GM06990 (cell line): ENCODE measurements around the gene BNIP5.

Source experiments
- DNase-seq: peaks from one replicate; pipeline ENCODE4 v3.0.0-alpha.2; 2011; ENCODE audit not compliant: insufficient read length; ENCODE audit errors: extremely low read depth
- H3K27me3 ChIP-seq: replicated peaks from 2 replicates; pipeline ENCODE4 v1.6.0; 2011; ENCODE audit warnings: low read length; ENCODE audit not compliant: control insufficient read depth, insufficient read depth
- H3K36me3 ChIP-seq: 2 replicates; pipeline ENCODE4 v1.5.1; 2011; ENCODE audit warnings: low read length; ENCODE audit not compliant: control insufficient read depth, insufficient read depth
- H3K4me3 ChIP-seq: replicated peaks from 2 replicates; pipeline ENCODE4 v1.5.1; 2011; ENCODE audit warnings: low read depth, mild to moderate bottlenecking, control low read depth, low read length
- TF ChIP-seq, protein P1 (sequence below): IDR thresholded peaks from 2 replicates; pipeline ENCODE4 v1.5.1; 2011; ENCODE audit warnings: low read length, control low read depth, mild to moderate bottlenecking, inconsistent platforms; ENCODE audit not compliant: insufficient read depth, poor library complexity, severe bottlenecking

The BNIP5 gene

GRCh38 chr6:36322591-36322990 is 14.1 kb downstream of the BNIP5 start:
- Histone ChIP-seq H3K36me3 (no peaks in the 10 kb centered on the region), H3K27me3 (no peaks in the 10 kb centered on the region; the same call in 1 of the 2 replicates), H3K4me3 (no peak overlapping the region)
- DNase-seq = no peak
- TF ChIP-seq, protein P1, sequence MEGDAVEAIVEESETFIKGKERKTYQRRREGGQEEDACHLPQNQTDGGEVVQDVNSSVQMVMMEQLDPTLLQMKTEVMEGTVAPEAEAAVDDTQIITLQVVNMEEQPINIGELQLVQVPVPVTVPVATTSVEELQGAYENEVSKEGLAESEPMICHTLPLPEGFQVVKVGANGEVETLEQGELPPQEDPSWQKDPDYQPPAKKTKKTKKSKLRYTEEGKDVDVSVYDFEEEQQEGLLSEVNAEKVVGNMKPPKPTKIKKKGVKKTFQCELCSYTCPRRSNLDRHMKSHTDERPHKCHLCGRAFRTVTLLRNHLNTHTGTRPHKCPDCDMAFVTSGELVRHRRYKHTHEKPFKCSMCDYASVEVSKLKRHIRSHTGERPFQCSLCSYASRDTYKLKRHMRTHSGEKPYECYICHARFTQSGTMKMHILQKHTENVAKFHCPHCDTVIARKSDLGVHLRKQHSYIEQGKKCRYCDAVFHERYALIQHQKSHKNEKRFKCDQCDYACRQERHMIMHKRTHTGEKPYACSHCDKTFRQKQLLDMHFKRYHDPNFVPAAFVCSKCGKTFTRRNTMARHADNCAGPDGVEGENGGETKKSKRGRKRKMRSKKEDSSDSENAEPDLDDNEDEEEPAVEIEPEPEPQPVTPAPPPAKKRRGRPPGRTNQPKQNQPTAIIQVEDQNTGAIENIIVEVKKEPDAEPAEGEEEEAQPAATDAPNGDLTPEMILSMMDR = no peak

GRCh38 chr6:36320475-36320874 is 16.2 kb downstream of the BNIP5 start:
- no peak for DNase-seq
- Histone ChIP-seq H3K4me3 (no peak overlapping the region), H3K36me3 (no peaks in the 10 kb centered on the region), H3K27me3 (no peaks in the 10 kb centered on the region; the same call in 1 of the 2 replicates)
- TF ChIP-seq, protein P1 = no peak

GRCh38 chr6:36319821-36320220 is 16.9 kb downstream of the BNIP5 start:
- H3K36me3 ChIP-seq = no peaks in the 10 kb centered on the region
- H3K4me3 ChIP-seq = no peak overlapping the region
- no peak for DNase-seq
- no peaks in the 10 kb centered on the region; the same call in 1 of the 2 replicates for H3K27me3 ChIP-seq
- TF ChIP-seq, protein P1 = no peak

DNA sequence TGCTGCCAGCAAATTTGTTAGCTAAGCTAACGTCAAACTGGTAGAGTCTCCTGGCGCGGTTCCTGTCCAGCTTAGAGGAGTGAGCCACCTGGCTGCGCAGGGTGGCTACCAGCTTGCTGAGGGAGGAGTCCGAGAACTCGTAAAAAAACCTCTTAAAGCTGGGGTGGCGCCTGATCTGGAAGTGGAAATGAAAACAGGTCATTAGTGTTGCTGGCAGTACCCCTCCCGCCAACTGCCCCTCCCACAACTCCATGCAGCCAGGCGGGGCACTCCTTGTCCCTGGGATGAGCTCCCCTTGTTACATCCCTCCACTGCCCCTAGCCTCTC is 17.3 kb downstream of the BNIP5 start:
- Histone ChIP-seq H3K36me3 (no peaks in the 10 kb centered on the region), H3K4me3 (no peak overlapping the region), H3K27me3 (no peaks in the 10 kb centered on the region; the same call in 1 of the 2 replicates)
- no peak for DNase-seq
- TF ChIP-seq, protein P1 = no peak

DNA sequence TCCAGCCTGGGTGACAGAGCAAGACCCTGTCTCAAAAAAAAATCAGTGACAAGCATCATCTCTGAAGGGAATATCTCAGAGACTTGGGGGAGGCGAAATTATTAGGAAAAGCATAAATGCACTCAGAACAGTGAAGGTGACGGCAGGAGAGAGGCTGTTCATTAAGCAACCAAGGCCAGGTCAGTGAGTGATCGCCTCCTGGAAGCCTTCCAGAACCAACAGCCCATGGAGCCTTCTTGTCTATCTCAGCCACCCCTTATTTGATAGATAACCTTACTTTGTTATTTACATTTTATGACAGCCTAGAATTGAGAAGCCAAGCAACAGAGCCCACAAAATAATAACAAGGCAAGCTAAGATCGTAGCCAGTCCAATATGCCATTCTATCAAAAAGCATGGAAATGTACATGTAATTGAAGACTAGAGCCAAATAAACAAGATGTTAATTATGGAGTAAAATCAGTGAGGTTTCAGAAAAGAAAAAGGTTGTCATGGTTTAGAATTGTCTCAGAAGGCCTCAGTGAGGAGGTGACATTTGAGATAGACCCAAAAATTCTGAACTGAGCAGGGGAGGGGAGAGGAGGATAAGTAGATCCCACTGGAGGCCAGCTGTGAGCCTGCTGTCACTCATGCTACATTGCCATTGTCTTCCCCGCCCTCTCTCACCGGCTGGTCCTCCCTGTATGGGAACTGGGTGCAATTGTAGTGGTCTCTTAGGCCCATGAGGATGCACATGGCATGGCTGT is 17.8 kb downstream of the BNIP5 start:
- Histone ChIP-seq H3K36me3 (no peaks in the 10 kb centered on the region), H3K27me3 (no peaks in the 10 kb centered on the region; the same call in 1 of the 2 replicates), H3K4me3 (no peak overlapping the region)
- TF ChIP-seq, protein P1 = no peak
- no peak for DNase-seq
